ENCODE results near the gene PTPRT. TPM values are rescaled to one million over a fixed set of nuclear protein-coding genes. Genes with fewer than 3 reads are reported as not detected.

PTPRT gene
- total RNA-seq, 1 experiment from 2014 or later, result not detected

- H3K27ac ChIP-seq (ENCODE audit: low read length), result no peak overlapping the region
- H3K27me3 ChIP-seq (ENCODE audit: control insufficient read depth, insufficient read depth, low read length), result peaks cover 6% of the 10 kb centered on the region; the same call in 1 of the 2 replicates
- BruUV-seq (replicated peaks), result no TSS peak
- ATAC-seq (no peak), DNase-seq (ENCODE audit: low read depth, low spot score) (no peak)
- ChIA-PET POLR2A (no interaction called here), CTCF (no interaction called here)
- in situ Hi-C loops (cut with HindIII; ENCODE audit: low pct_unique_long_range_greater_than_20kb, low sequenced_read_pairs) (no loop called here), intact Hi-C loops (cut with micrococcal nuclease; ENCODE audit: unreplicated experiment) (no loop called here)
- H3K9me3 ChIP-seq (ENCODE audit: control insufficient read depth, insufficient read depth, low read depth, low read length), result no peaks in the 10 kb centered on the region
- H3K4me1 ChIP-seq (ENCODE audit: control insufficient read depth, insufficient read depth, low read length), result no peaks in the 10 kb centered on the region
- H3K4me3 ChIP-seq (ENCODE audit: low read depth in 2 of 2, low read length in 2 of 2), result no peak overlapping the region
- TF ChIP-seq POLR2AphosphoS5 (IDR thresholded peaks at IDR 0.05; ENCODE audit: low read depth, low read length) (no peak), CTCF (IDR thresholded peaks at IDR 0.05) (no peak), REST (IDR thresholded peaks at IDR 0.05; ENCODE audit: insufficient read depth in 1 of 2, low read depth in 2 of 2, low read length in 1 of 2) (no peak), SIN3A (IDR thresholded peaks at IDR 0.05; ENCODE audit: borderline replicate concordance, insufficient read depth, low read depth, low read length) (no peak), TCF7L2 (IDR thresholded peaks at IDR 0.05; ENCODE audit: low read depth, low read length) (no peak)
- no peaks in the 10 kb centered on the region for H3K36me3 ChIP-seq (ENCODE audit: control insufficient read depth, insufficient read depth, low read length)
These were observed 211.3 kb downstream of the PTPRT start for GRCh38 chr20:42978184-42978974.

GRCh38 chr20:42975974-42976373 is 213.7 kb downstream of the PTPRT start:
- TF ChIP-seq CTCF (IDR thresholded peaks at IDR 0.05) (no peak), POLR2AphosphoS5 (IDR thresholded peaks at IDR 0.05; ENCODE audit: low read depth, low read length) (no peak), REST (IDR thresholded peaks at IDR 0.05; ENCODE audit: insufficient read depth in 1 of 2, low read depth in 2 of 2, low read length in 1 of 2) (no peak)
- Histone ChIP-seq H3K9me3 (ENCODE audit: control insufficient read depth, insufficient read depth, low read depth, low read length) (no peaks in the 10 kb centered on the region), H3K27ac (ENCODE audit: low read length) (no peak overlapping the region), H3K36me3 (ENCODE audit: control insufficient read depth, insufficient read depth, low read length) (no peaks in the 10 kb centered on the region), H3K4me3 (ENCODE audit: low read depth in 2 of 2, low read length in 2 of 2) (no peak overlapping the region), H3K4me1 (ENCODE audit: control insufficient read depth, insufficient read depth, low read length) (no peaks in the 10 kb centered on the region), H3K27me3 (ENCODE audit: control insufficient read depth, insufficient read depth, low read length) (peaks cover 6% of the 10 kb centered on the region; the same call in 1 of the 2 replicates)
- ChIA-PET POLR2A (no interaction called here), CTCF (no interaction called here)
- ATAC-seq, result no peak
- no TSS peak for BruUV-seq (replicated peaks)
- intact Hi-C loops (cut with micrococcal nuclease; ENCODE audit: unreplicated experiment) (no loop called here), in situ Hi-C loops (cut with HindIII; ENCODE audit: low pct_unique_long_range_greater_than_20kb, low sequenced_read_pairs) (no loop called here)
- DNase-seq (ENCODE audit: low read depth, low spot score), result no peak

All from Panc1 (cell line).